Tibial artery (tissue), 4 donors: Measurements from ENCODE around the gene GOLGB1.

Experiments
- DNase-seq, 2 donors: peaks; one replicate each; pipeline ENCODE4 v3.0.0-alpha.2; 2019
- H3K27ac ChIP-seq, 2 donors: fragments of 200-600 bp; sonication (generic) in 1 of 2; 1 replicate in 1 of 2; 2 replicates in 1 of 2; pipeline ENCODE4 v1.5.1; 2018 to 2019; ENCODE audit warnings: mild to moderate bottlenecking in 1 of 2
- H3K27me3 ChIP-seq, 2 donors: fragments of 200-600 bp; sonication (generic) in 1 of 2; one replicate each; pipeline versions ENCODE4 v1.5.1 to v1.6.0; 2016 to 2019
- H3K36me3 ChIP-seq, 3 donors: fragments of 200-600 bp; sonication (generic) in 2 of 3; one replicate each; pipeline ENCODE4 v1.5.1; 2016 to 2019; ENCODE audit warnings: mild to moderate bottlenecking in 2 of 3
- H3K4me1 ChIP-seq, 4 donors: fragments of 200-600 bp; sonication (generic) in 2 of 4; 1 replicate in 3 of 4; 2 replicates in 1 of 4; pipeline ENCODE4 v1.5.1; 2016 to 2019
- H3K4me3 ChIP-seq, 2 donors: fragments of 200-600 bp; sonication (generic) in 1 of 2; 1 replicate in 1 of 2; 2 replicates in 1 of 2; pipeline ENCODE4 v1.5.1; 2018 to 2019; ENCODE audit warnings: mild to moderate bottlenecking in 2 of 2
- H3K9me3 ChIP-seq, 3 donors: fragments of 200-600 bp; sonication (generic) in 1 of 3; one replicate each; pipeline ENCODE4 v1.5.1; 2016 to 2019
- intact Hi-C: fragments of 100-400 bp; cut with DNase I; formaldehyde crosslinking; loops from one replicate; pipeline ENCODE4 v1.15.0; 2023; ENCODE audit warnings: low total_unique reads
- TF ChIP-seq, protein P1 (sequence below), 2 experiments: fragments of 200-600 bp in 1 of 2; fragments of 450-650 bp in 1 of 2; IDR thresholded peaks; one replicate each; pipeline ENCODE4 v1.5.1; 2017 to 2019; ENCODE audit warnings: antibody characterized with exemption in 2 of 2, mild to moderate bottlenecking in 1 of 2, moderate library complexity in 1 of 2

The GOLGB1 gene

DNA sequence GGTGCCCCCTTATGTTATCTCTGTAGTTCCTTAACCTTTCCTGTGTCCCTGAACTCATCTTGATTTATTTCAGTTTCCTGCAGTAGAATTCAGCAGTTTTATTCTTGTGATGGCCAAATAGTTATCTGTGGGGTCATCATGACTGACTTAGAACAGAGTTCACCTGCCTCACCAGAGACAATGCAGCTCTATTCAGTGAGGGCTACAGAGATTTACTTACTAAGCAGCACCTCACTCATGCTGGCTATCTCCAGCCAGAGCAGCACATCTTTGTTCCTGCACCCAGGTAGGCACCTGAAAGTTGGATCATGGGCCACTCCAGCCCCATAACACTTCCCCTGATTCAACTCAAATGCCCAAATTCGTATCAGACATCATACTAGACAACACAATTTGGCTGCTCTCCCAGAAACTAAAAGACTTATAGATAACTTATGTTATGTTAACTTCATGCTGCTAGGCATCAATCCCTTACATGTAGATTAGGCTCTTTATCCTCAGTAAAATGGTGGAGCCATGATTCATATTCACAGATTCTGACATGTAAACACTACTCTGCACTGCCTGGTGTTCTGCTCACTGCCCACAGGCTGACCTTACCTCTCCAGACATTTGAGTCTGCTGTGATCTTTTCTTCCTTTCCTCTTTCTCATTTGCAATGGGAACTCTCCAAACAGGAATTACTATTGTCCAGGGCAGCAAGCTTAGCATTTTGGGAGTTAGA is 9.3 kb upstream of the GOLGB1 start:
- Histone ChIP-seq H3K9me3 (no peaks in the 10 kb centered on the region), H3K27ac (no peak overlapping the region), H3K36me3 (no peaks in the 10 kb centered on the region), H3K4me1 (no peaks in the 10 kb centered on the region), H3K27me3 (no peaks in the 10 kb centered on the region), H3K4me3 (no peak overlapping the region)
- TF ChIP-seq, protein P1, sequence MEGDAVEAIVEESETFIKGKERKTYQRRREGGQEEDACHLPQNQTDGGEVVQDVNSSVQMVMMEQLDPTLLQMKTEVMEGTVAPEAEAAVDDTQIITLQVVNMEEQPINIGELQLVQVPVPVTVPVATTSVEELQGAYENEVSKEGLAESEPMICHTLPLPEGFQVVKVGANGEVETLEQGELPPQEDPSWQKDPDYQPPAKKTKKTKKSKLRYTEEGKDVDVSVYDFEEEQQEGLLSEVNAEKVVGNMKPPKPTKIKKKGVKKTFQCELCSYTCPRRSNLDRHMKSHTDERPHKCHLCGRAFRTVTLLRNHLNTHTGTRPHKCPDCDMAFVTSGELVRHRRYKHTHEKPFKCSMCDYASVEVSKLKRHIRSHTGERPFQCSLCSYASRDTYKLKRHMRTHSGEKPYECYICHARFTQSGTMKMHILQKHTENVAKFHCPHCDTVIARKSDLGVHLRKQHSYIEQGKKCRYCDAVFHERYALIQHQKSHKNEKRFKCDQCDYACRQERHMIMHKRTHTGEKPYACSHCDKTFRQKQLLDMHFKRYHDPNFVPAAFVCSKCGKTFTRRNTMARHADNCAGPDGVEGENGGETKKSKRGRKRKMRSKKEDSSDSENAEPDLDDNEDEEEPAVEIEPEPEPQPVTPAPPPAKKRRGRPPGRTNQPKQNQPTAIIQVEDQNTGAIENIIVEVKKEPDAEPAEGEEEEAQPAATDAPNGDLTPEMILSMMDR (IDR thresholded peaks at IDR 0.05): no peak
- no peak for DNase-seq
- intact Hi-C loops: no loop called here

DNA sequence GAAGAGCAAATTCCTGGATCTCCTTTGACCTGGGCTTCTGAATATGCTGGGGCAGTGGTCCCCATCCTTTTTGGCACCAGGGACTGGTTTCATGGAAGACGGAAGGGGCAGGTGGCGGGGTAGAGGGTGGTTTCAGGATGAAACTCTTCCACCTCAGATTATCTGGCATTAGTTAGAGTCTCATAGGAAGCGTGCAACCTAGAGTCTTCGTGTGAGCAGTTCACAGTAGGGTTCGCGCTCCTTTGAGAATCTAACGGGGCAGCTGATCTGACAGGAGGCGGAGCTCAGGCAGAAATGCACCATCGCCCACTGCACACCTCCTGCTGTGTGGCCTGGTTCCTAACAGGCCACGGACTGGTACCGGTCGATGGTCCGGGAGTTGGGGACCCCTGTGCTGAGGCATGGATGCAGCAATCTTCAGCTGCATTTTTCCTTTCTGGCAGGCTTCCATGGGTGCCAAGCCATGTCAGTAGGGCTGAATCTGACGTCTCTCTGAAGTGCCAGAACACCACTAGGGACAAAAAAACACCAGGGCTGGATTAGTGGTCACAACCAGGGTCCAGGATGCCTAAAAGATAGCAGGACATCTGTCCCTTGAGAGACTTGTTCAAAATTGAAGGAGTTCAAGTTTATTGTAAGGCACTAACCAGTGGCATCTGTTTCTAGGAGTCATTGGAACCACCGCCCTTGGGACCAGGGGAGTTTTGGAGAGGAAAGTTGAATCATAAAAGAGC is 8.4 kb upstream of the GOLGB1 start:
- no peaks in the 10 kb centered on the region for H3K36me3 ChIP-seq
- TF ChIP-seq, protein P1 (IDR thresholded peaks at IDR 0.05): no peak
- H3K9me3 ChIP-seq: no peaks in the 10 kb centered on the region
- H3K27ac ChIP-seq: no peak overlapping the region
- no peaks in the 10 kb centered on the region for H3K4me1 ChIP-seq
- intact Hi-C loops: no loop called here
- no peaks in the 10 kb centered on the region for H3K27me3 ChIP-seq
- no peak overlapping the region for H3K4me3 ChIP-seq
- DNase-seq: no peak

DNA sequence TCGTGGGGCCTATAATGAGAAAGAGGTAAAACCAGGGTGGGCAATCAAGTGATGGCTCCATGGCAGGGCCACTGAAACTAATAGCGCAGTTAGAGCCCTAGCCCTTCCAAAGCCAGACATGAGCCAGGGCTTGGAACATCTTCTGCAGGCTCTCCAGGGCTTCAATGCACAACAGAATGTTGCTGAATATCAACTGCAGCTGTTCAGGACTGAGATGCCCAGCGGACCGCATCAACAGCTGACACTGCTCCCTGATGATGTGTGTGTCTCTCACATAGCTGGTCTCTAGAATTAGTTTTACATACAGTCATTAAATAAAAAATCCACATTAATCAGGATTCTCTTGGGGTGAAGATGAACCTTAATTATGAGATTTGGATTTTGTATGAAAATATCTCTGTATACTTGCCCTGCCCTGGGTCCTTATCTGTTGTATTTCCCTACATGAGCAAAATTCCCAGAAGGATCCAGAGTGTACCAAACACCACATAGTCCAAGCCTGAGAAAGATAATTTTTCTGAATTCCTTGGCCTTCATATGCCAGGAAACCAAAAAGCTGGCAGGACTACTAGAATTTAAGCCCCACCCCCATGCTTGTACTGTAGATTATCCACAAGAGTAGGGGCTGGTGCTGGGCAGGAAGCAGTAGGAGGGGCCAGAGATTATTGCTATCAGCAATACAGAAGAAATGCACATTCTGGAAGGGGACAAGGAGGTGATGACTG is 7.7 kb upstream of the GOLGB1 start:
- Histone ChIP-seq H3K4me1 (no peaks in the 10 kb centered on the region), H3K4me3 (no peak overlapping the region), H3K27me3 (no peaks in the 10 kb centered on the region), H3K27ac (no peak overlapping the region), H3K36me3 (no peaks in the 10 kb centered on the region), H3K9me3 (no peaks in the 10 kb centered on the region)
- DNase-seq: no peak
- TF ChIP-seq, protein P1 (IDR thresholded peaks at IDR 0.05): no peak
- intact Hi-C loops: no loop called here

GRCh38 chr3:121752772-121753171 is 3.2 kb upstream of the GOLGB1 start:
- Histone ChIP-seq H3K9me3 (no peaks in the 10 kb centered on the region), H3K36me3 (no peaks in the 10 kb centered on the region), H3K4me3 (no peak overlapping the region), H3K27me3 (no peaks in the 10 kb centered on the region), H3K4me1 (peaks cover 0 to 18% (median 10%) of the 10 kb centered on the region in 4 donors), H3K27ac (no peak overlapping the region)
- TF ChIP-seq, protein P1 (IDR thresholded peaks at IDR 0.05): no peak
- intact Hi-C loops: no loop called here
- no peak for DNase-seq

DNA sequence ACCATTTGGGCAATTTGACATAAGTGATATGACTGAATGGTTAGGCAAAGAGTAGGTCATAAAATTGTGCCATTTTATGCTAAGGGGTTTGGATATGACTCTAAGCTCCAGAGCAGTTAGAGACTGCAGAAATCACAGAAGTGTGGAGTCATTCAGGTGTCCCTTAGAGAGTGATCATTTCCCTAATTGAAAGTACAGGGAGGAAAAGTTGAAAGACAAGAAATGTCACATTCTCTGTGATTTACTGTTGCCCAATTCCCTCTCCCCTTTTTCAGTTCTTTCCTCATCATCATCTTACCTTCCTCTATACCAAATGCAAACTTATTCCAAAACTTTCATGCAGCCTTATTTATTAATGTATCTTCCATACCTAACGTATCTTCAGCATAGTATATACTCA is 2.7 kb upstream of the GOLGB1 start:
- Histone ChIP-seq H3K27me3 (no peaks in the 10 kb centered on the region), H3K9me3 (no peaks in the 10 kb centered on the region), H3K27ac (no peak overlapping the region), H3K4me3 (no peak overlapping the region), H3K36me3 (no peaks in the 10 kb centered on the region), H3K4me1 (peaks cover 0 to 24% (median 14%) of the 10 kb centered on the region in 4 donors)
- TF ChIP-seq, protein P1 (IDR thresholded peaks at IDR 0.05): no peak
- intact Hi-C loops: no loop called here
- DNase-seq: no peak
